HG03025 (cell line): Measurements from ENCODE around the gene ACSS2.
"Not testable (repeated sequence)": the region's sequence is repeated elsewhere in the genome, so short reads cannot be mapped to it uniquely, and the experiment has no call there.

Source experiments
- ATAC-seq: cut with Tn5 transposase; IDR thresholded peaks from one replicate; pipeline ENCODE4 v1.9.1; 2021; ENCODE audit warnings: mild to moderate bottlenecking, moderate library complexity; ENCODE audit not compliant: unreplicated experiment, low FRiP score

The ACSS2 gene

GRCh38 chr20:34898731-34899130 lies 22.3 kb downstream of the ACSS2 start:
- not testable (repeated sequence) for ATAC-seq

- no peak for ATAC-seq
Measured at GRCh38 chr20:34904202-34904621, 27.8 kb downstream of the ACSS2 start.

GRCh38 chr20:34907616-34908469 lies 31.4 kb downstream of the ACSS2 start:
- no peak for ATAC-seq

GRCh38 chr20:34915131-34915530 lies 38.7 kb downstream of the ACSS2 start:
- ATAC-seq: no peak

GRCh38 chr20:34915749-34916455 lies 39.5 kb downstream of the ACSS2 start:
- no peak for ATAC-seq

- no peak for ATAC-seq
Measured at GRCh38 chr20:34916774-34917354, 40.5 kb downstream of the ACSS2 start.

GRCh38 chr20:34920055-34920454 lies 43.6 kb downstream of the ACSS2 start:
- no peak for ATAC-seq

GRCh38 chr20:34921436-34921835 lies 45.0 kb downstream of the ACSS2 start:
- no peak for ATAC-seq

- no peak for ATAC-seq
Measured at GRCh38 chr20:34922654-34923381, 46.4 kb downstream of the ACSS2 start.

- no peak for ATAC-seq
Measured at GRCh38 chr20:34923414-34923813, 47.0 kb downstream of the ACSS2 start.

- ATAC-seq: no peak
Measured at GRCh38 chr20:34925341-34925740, 48.9 kb downstream of the ACSS2 start.

- no peak for ATAC-seq
Measured at GRCh38 chr20:34925981-34926380, 49.6 kb downstream of the ACSS2 start.

GRCh38 chr20:34926581-34926980 lies 50.2 kb downstream of the ACSS2 start:
- no peak for ATAC-seq

GRCh38 chr20:34927736-34928135 lies 51.3 kb downstream of the ACSS2 start:
- no peak for ATAC-seq

GRCh38 chr20:34928411-34928810 lies 52.0 kb downstream of the ACSS2 start:
- no peak for ATAC-seq

- no peak for ATAC-seq
Measured at GRCh38 chr20:34931771-34932170, 55.4 kb downstream of the ACSS2 start.

- no peak for ATAC-seq
Measured at GRCh38 chr20:34938466-34939163, 62.2 kb downstream of the ACSS2 start.

- ATAC-seq: no peak
Measured at GRCh38 chr20:34940081-34940481, 63.7 kb downstream of the ACSS2 start.

- no peak for ATAC-seq
Measured at GRCh38 chr20:34941226-34941625, 64.8 kb downstream of the ACSS2 start.

- ATAC-seq: no peak
Measured at GRCh38 chr20:34942301-34942700, 65.9 kb downstream of the ACSS2 start.
